ENCODE measurements around the gene MAEA. TPM values are rescaled to one million over a fixed set of nuclear protein-coding genes. Genes with fewer than 3 reads are reported as not detected.

Gene MAEA
- total RNA-seq, 2 donors from 2014 or later: 76.0 to 110 TPM

Other genes starting within 250 kb of the MAEA start
- 10 to 100 TPM in 1 of 2 donors, 1 to 10 TPM in 1; 7.1 to 15.3 TPM for gene RNF212, start 176.3 kb upstream of the MAEA start, total RNA-seq
- gene SPON2, start 117.3 kb upstream of the MAEA start, total RNA-seq: 100 to 1,000 TPM; 107 to 134 TPM
- 100 to 1,000 TPM; 173 to 264 TPM for gene CTBP1, start 40.8 kb upstream of the MAEA start, total RNA-seq
- gene UVSSA, start 57.3 kb downstream of the MAEA start, total RNA-seq: 10 to 100 TPM; 20.8 to 47.9 TPM
- not detected for gene NKX1-1, start 116.6 kb downstream of the MAEA start, total RNA-seq